ENCODE measurements around the gene PLVAP.

Gene PLVAP

DNA sequence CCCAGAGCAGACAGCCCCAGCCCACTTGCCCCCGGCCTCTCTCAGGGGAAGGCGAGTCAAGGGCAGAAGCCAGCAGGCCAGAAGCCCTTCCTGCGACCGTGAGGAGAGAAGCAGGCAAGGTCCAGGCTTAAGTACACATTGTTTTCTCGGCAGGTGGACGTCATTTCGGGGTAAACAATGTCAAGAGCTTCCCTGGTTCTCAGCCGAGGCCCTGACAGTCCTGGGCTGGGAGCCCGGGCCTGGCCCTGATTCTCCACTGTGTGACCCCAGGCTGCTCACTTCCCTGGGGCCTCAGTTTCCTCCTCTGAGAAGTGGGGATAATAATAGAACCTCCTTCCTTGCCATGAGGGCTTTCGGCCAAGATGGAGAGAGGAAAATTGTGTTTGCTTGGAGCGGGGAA lies 19.4 kb downstream of the PLVAP start:
- Mint-ChIP-seq H3K36me3 (no peaks in the 10 kb centered on the region), H3K9me3 (no peaks in the 10 kb centered on the region), H3K4me3 (no peak overlapping the region), H3K27ac (no peak overlapping the region), H3K4me1 (no peaks in the 10 kb centered on the region), H3K27me3 (peaks cover 25% of the 10 kb centered on the region)
- CTCF ChIA-PET, result interaction anchor here (1.2 kb wide), 1 partner anchor 12 kb away, joined by 6 read pairs; no protein-coding TSS in a partner anchor
- no peak for DNase-seq

GRCh38 chr19:17357078-17357666 lies 20.0 kb downstream of the PLVAP start:
- Mint-ChIP-seq H3K4me3 (no peak overlapping the region), H3K36me3 (no peaks in the 10 kb centered on the region), H3K9me3 (no peaks in the 10 kb centered on the region), H3K4me1 (no peaks in the 10 kb centered on the region), H3K27me3 (peaks cover 26% of the 10 kb centered on the region), H3K27ac (no peak overlapping the region)
- DNase-seq, result no peak
- CTCF ChIA-PET, result interaction anchor here (0.7 to 1.2 kb wide), 2 partner anchors 12 to 289 kb away, joined by 3 to 6 read pairs; no protein-coding TSS in a partner anchor

- no peak for DNase-seq
- Mint-ChIP-seq H3K4me3 (no peak overlapping the region), H3K4me1 (peaks cover 14% of the 10 kb centered on the region), H3K9me3 (no peaks in the 10 kb centered on the region), H3K27me3 (peaks cover 44% of the 10 kb centered on the region), H3K27ac (no peak overlapping the region), H3K36me3 (no peaks in the 10 kb centered on the region)
- CTCF ChIA-PET, result no interaction called here
These were observed 23.8 kb downstream of the PLVAP start for GRCh38 chr19:17353386-17353785.

- H3K9me3 Mint-ChIP-seq, result no peaks in the 10 kb centered on the region
- DNase-seq, result no peak
- H3K36me3 Mint-ChIP-seq, result no peaks in the 10 kb centered on the region
- no peak overlapping the region for H3K27ac Mint-ChIP-seq
- H3K4me3 Mint-ChIP-seq, result no peak overlapping the region
- peaks cover 14% of the 10 kb centered on the region for H3K4me1 Mint-ChIP-seq
- CTCF ChIA-PET, result no interaction called here
- H3K27me3 Mint-ChIP-seq, result peaks cover 45% of the 10 kb centered on the region
These were observed 24.4 kb downstream of the PLVAP start for GRCh38 chr19:17352608-17353280.

GRCh38 chr19:17351815-17352435 lies 25.2 kb downstream of the PLVAP start:
- Mint-ChIP-seq H3K4me1 (peaks cover 19% of the 10 kb centered on the region), H3K36me3 (no peaks in the 10 kb centered on the region)

DNA sequence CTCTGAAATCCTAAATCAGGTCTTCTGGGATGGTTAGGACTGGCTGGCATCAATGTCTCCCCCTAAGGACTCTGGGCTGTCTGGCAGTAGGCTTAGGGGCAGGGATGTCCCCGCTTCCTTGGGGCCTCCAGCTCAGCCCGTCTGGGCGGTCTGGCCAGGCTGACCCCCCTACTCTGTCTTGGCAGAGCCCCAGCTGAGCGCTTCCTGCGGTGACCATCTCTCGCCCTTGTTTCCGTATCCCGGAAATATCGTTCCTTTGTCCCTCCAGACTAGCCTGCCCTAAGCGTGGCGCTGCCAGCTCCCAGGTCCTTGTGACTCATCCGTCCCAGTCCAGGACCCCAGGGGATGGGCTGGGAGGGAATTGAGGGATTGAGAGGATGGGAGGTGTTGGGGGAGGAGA lies 28.4 kb downstream of the PLVAP start:
- no peak overlapping the region for H3K27ac Mint-ChIP-seq
- H3K36me3 Mint-ChIP-seq, result peaks cover 2% of the 10 kb centered on the region
- H3K4me3 Mint-ChIP-seq, result no peak overlapping the region
- peaks cover 54% of the 10 kb centered on the region for H3K27me3 Mint-ChIP-seq
- CTCF ChIA-PET, result interaction anchor here (5.8 kb wide), 1 partner anchor 37 kb away, joined by 44 read pairs; no protein-coding TSS in a partner anchor
- H3K9me3 Mint-ChIP-seq, result no peaks in the 10 kb centered on the region
- H3K4me1 Mint-ChIP-seq, result peaks cover 26% of the 10 kb centered on the region
- DNase-seq, result no peak

More at GRCh38 chr19:17351815-17352435, 25.2 kb downstream of the PLVAP start:
- Mint-ChIP-seq H3K9me3 (no peaks in the 10 kb centered on the region), H3K27ac (no peak overlapping the region), H3K4me3 (no peak overlapping the region), H3K27me3 (peaks cover 53% of the 10 kb centered on the region)
- no peak for DNase-seq
- CTCF ChIA-PET, result no interaction called here

- DNase-seq, result no peak
- Mint-ChIP-seq H3K36me3 (peaks cover 2% of the 10 kb centered on the region), H3K4me3 (no peak overlapping the region), H3K4me1 (peaks cover 26% of the 10 kb centered on the region), H3K27ac (no peak overlapping the region), H3K9me3 (no peaks in the 10 kb centered on the region), H3K27me3 (peaks cover 48% of the 10 kb centered on the region)
- CTCF ChIA-PET, result interaction anchor here (0.9 to 5.8 kb wide), 7 partner anchors 8 to 118 kb away, joined by 3 to 44 read pairs (median 3); partner anchors contain the start of gene MRPL34
These were observed 29.3 kb downstream of the PLVAP start for GRCh38 chr19:17347877-17348276.

DNA sequence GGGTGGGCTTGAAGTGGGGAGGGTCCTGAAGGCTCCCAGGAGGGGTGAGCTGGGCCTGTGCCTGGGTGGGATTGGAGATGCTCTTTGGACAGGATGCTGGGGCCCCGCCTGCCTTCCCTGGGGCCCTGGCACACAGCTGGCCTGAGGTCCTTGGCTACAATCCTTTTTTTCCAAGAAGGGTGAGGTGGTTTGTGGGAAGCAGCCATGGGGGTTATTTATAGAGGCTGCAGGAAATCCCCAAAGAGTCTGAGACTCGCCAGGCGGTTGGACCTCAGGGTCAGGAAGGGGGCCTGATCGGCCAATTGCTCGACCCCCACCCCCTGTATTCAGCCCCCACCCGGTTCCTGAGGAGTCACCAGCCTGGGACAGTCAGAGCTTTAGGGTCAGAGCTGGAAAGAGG lies 29.8 kb downstream of the PLVAP start:
- Mint-ChIP-seq H3K27me3 (peaks cover 43% of the 10 kb centered on the region), H3K9me3 (no peaks in the 10 kb centered on the region), H3K4me3 (no peak overlapping the region), H3K4me1 (peaks cover 26% of the 10 kb centered on the region), H3K27ac (no peak overlapping the region), H3K36me3 (peaks cover 3% of the 10 kb centered on the region)
- CTCF ChIA-PET, result interaction anchor here (0.9 to 5.8 kb wide), 8 partner anchors 9 to 118 kb away, joined by 3 to 44 read pairs (median 4); partner anchors contain the start of gene MRPL34
- no peak for DNase-seq

DNA sequence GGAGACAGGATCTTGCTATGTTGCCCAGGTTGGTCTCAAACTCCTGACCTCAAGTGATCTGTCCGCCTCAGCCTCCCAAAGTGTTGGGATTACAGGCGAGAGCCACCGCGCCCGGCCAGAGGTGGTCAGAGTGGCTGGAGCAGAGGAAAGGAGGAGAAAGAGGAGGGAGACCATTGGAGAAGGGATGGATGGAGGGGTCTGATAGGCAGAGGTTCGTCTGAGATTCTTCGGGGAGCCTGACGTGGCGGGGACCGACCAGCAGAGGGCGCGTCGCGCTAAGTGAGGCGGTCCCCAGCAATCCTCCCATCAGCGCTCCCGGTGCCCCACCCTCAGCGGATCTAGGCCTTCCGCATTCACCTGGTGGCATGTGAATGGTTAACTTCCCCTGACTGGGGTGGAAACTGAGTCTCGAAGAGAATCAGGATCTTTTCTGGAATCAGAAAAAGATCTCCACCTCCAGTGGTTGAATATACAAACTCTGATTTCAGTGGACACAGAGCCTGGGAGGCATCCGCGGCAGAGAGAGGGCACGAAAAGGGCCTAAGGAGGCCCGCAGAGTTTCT lies 31.0 kb downstream of the PLVAP start:
- H3K9me3 Mint-ChIP-seq, result no peaks in the 10 kb centered on the region
- peaks cover 42% of the 10 kb centered on the region for H3K27me3 Mint-ChIP-seq
- peaks cover 19% of the 10 kb centered on the region for H3K4me1 Mint-ChIP-seq
- CTCF ChIA-PET, result interaction anchor here (0.9 to 5.8 kb wide), 6 partner anchors 10 to 120 kb away, joined by 4 to 44 read pairs (median 6); no protein-coding TSS in a partner anchor
- no peak overlapping the region for H3K27ac Mint-ChIP-seq
- peaks cover 3% of the 10 kb centered on the region for H3K36me3 Mint-ChIP-seq
- DNase-seq, result peak; percentile 85
- no peak overlapping the region for H3K4me3 Mint-ChIP-seq

DNA sequence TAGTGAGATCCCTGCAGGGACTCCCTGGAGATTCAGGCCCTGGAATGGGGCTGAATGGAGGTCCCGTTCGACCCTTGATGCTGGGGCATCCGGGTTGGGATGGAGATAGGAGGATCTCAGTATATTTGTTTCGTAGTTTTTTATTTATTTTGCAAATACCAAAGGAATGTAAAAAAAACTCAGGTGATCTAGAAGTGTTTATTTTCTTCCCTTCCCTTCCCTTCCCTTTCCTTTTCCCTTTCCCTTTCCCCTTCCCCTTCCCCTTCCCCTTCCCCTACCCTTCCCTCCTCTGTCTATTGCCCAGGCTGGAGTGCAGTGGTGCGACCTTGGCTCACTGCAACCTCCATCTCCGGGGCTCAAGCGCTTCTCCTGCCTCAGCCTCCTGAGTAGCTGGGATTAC lies 35.3 kb downstream of the PLVAP start:
- H3K9me3 Mint-ChIP-seq, result no peaks in the 10 kb centered on the region
- H3K4me1 Mint-ChIP-seq, result peaks cover 29% of the 10 kb centered on the region
- DNase-seq, result no peak
- H3K27ac Mint-ChIP-seq, result no peak overlapping the region
- no peaks in the 10 kb centered on the region for H3K27me3 Mint-ChIP-seq
- H3K4me3 Mint-ChIP-seq, result no peak overlapping the region
- CTCF ChIA-PET, result interaction anchor here (0.7 kb wide), 1 partner anchor 304 kb away, joined by 3 read pairs; no protein-coding TSS in a partner anchor
- peaks cover 7% of the 10 kb centered on the region for H3K36me3 Mint-ChIP-seq

GRCh38 chr19:17341386-17341785 lies 35.8 kb downstream of the PLVAP start:
- CTCF ChIA-PET, result no interaction called here
- Mint-ChIP-seq H3K27me3 (no peaks in the 10 kb centered on the region), H3K4me1 (peaks cover 27% of the 10 kb centered on the region), H3K36me3 (peaks cover 7% of the 10 kb centered on the region), H3K9me3 (no peaks in the 10 kb centered on the region), H3K4me3 (no peak overlapping the region), H3K27ac (no peak overlapping the region)
- DNase-seq, result no peak

GRCh38 chr19:17340871-17341357 lies 36.2 kb downstream of the PLVAP start:
- Mint-ChIP-seq H3K4me1 (peaks cover 24% of the 10 kb centered on the region), H3K4me3 (no peak overlapping the region), H3K36me3 (peaks cover 7% of the 10 kb centered on the region), H3K27me3 (no peaks in the 10 kb centered on the region), H3K27ac (no peak overlapping the region), H3K9me3 (no peaks in the 10 kb centered on the region)
- CTCF ChIA-PET, result no interaction called here
- no peak for DNase-seq

DNA sequence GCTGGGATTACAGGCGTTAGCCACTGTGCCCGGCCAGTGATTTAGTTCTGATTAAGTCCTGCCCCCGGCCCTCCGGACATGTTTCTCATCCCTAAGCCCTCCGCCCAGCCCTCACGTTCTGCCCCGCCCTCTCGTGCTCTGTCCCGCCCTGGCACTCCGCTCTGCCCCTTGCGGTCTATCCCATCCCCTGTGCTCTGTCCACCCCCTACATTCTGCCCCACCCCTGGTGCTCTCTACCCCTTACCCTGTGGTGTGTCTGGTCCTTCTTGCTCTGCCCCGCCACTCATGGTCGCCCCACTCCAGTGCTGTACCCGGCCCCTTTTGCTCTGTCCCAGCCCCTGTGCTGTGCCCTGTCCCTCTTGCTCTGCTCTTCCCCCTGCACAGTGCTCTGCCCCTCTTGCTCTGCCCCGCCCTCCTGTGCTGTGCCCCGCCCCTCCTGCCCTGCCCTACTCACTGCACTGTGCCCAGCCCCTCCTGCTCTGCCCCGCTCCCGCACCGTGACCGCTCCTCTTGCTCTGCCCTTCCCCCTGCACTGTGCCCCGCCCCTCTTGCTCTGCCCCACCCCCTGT lies 36.8 kb downstream of the PLVAP start:
- peaks cover 28% of the 10 kb centered on the region for H3K4me1 Mint-ChIP-seq
- H3K9me3 Mint-ChIP-seq, result no peaks in the 10 kb centered on the region
- H3K27ac Mint-ChIP-seq, result no peak overlapping the region
- H3K36me3 Mint-ChIP-seq, result peaks cover 7% of the 10 kb centered on the region
- CTCF ChIA-PET, result no interaction called here
- DNase-seq, result no peak
- no peaks in the 10 kb centered on the region for H3K27me3 Mint-ChIP-seq
- no peak overlapping the region for H3K4me3 Mint-ChIP-seq
